GM20000 (cell line): ENCODE results near the gene UCHL1.

Experiments
- DNase-seq: peaks from one replicate; pipeline ENCODE4 v3.0.0; 2012; ENCODE audit warnings: low spot score
- TF ChIP-seq, protein P1 (sequence below): IDR thresholded peaks from 2 replicates; pipeline ENCODE4 v1.5.1; 2012; ENCODE audit warnings: mild to moderate bottlenecking, control low read depth; ENCODE audit errors: extremely low read depth, missing control alignments

Gene UCHL1

DNA sequence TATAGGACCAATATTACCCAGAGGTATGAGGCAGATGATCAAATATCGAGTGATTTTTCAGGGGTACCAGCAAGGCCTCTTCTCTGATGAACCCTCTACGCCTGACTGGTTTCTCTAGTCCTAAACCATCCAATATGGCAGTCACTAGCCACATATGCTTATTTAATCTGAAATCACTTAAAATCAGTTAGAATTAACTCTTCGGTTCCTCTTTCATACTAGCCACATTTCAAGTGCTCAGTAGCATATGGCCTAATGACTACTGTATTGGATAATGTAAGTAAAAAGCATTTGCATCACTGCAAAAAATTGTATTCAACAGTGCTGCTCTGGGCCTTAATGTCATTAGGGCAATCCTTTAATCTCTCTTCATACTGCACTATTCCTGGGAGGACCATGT lies 38.0 kb upstream of the UCHL1 start:
- no peak for DNase-seq
- TF ChIP-seq, protein P1, sequence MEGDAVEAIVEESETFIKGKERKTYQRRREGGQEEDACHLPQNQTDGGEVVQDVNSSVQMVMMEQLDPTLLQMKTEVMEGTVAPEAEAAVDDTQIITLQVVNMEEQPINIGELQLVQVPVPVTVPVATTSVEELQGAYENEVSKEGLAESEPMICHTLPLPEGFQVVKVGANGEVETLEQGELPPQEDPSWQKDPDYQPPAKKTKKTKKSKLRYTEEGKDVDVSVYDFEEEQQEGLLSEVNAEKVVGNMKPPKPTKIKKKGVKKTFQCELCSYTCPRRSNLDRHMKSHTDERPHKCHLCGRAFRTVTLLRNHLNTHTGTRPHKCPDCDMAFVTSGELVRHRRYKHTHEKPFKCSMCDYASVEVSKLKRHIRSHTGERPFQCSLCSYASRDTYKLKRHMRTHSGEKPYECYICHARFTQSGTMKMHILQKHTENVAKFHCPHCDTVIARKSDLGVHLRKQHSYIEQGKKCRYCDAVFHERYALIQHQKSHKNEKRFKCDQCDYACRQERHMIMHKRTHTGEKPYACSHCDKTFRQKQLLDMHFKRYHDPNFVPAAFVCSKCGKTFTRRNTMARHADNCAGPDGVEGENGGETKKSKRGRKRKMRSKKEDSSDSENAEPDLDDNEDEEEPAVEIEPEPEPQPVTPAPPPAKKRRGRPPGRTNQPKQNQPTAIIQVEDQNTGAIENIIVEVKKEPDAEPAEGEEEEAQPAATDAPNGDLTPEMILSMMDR = no peak

DNA sequence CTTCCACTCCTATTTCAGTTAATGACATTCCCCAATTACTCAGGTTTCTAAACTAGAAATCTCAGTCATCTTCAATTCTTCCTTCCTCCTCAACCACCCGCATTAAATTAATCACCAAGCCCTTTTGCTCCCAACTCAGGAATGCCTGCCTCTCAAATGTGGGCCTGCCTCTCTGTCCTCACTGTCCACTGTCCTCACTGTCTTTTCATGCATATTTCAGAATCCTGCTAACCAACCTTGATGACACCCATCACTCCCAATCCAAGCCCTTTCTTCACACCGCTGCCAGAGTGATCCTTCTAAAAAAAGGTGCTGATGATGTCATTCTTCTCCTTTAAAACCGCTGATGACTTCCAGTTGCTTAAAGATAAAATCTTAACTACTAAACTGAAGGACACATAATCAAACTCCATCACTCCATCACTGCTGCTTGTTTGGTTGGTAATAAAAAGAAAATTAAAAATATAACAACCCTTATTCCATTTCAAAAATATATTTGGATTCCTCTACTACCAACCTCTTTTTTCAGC lies 37.2 kb upstream of the UCHL1 start:
- TF ChIP-seq, protein P1 = no peak

DNA sequence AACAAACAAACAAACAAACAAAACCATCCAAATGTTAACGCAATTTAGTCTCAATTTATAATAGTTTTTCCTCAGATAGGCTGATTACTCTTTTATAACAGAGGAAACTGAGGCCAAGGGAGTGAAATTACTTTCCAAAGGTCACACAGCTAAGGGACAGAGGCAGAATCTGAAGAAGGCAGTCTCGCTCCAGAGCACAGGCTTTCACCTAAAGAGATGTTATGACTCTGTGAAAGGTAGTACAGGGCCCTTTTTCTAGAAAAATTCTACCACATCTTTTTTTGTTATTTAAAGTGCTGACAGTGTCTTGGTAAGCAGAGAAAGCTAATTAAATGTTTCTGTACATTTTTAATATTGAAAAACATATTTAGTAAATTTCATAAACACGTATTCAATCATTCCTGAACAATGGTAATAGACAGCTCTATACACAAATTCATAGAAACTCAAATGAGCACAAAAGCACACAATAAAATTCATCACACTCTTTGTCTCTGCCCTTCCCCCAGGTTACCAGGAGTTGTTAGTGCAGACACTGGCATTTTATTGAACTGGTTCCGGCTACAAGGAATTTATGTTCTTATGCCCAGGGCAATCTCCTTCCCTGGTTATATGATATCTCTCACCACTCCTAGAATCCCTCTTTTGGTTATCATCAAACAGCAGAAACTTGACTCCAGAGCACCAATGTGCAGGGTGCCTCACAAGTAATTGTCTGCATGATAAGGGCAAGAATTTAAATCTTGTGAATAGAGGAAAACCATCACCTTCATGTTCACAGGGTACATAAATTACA lies 34.7 kb upstream of the UCHL1 start:
- TF ChIP-seq, protein P1 = no peak
- DNase-seq = no peak

More for the DNA sequence above, 37.2 kb upstream of the UCHL1 start:
- no peak for DNase-seq

DNA sequence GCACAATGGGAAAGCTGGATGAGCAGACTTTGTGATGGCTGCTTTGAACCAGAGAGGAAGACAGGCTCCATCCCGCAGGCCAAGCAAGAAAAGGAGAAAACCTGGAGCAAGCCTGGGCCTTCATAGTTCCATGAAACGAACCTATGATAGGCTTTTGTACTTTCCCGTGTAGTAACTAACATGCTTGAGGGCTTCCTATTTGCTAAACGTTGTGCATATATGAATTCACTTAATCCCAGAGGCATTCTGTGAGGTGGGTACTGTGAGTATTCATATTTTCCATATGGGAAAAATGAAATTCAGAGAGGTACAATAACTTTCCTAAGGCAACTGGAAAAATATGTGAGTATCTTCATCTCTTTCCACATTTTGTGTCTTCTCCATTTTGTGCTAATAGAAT lies 28.8 kb upstream of the UCHL1 start:
- TF ChIP-seq, protein P1 = no peak
- no peak for DNase-seq

DNA sequence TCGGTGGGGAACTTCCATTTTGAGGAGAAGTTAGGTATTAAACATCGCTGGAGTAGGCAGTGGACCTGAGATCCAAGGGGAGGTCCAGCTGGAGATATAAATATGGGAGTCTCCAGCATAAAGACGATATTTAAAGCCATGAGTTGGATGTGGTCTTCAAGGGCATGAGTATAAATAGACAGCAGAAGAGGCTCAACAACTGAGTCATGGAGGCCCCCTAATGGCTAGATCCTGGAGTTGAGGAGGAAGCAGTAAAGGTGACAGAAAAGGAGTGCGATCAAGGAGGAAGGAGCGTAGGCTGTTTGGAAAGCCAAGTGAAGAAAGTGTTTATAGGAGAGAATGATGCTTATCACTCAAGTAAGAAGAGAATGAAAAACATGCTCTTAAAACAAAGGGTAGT lies 24.3 kb upstream of the UCHL1 start:
- TF ChIP-seq, protein P1 = no peak
- no peak for DNase-seq

DNA sequence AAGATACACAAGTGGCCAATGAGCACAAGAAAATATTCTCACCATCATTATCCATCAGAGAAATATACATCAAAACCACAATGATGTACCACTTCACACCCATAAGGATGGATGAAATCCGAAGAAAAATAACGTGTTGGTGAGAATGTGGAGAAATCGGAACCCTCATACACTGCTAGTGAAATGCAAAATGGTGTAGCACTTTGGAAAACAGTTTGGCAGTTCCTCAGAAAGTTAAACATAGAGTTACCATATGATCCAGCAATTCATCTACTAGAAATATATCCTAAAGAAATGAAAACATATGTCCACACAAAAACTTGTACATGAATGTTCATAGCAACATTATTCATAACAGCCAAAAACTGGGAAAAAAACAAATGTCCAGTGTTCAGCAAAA lies 23.9 kb upstream of the UCHL1 start:
- TF ChIP-seq, protein P1 = no peak
- DNase-seq = no peak

DNA sequence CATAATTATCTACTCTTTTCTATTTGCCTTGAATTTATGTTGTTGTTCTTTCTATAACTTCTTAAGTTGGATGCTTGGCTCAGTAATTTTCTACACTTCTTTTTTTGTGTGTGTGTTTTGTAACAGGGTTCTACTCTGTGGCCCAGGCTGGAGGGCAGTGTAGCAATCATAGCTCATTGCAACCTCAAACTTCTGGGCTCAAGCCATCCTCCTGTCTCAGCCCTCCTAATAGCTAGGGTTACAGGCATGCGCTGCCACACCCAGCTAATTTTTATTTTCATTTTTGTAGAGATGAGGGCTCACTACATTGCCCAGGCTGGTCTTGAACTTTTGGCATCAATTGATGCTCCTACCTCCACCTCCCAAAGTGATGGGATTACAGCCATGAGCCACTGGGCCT lies 20.7 kb upstream of the UCHL1 start:
- DNase-seq = no peak
- TF ChIP-seq, protein P1 = no peak
